ENCODE measurements around the gene DGCR8.

- TF ChIP-seq, protein P1, sequence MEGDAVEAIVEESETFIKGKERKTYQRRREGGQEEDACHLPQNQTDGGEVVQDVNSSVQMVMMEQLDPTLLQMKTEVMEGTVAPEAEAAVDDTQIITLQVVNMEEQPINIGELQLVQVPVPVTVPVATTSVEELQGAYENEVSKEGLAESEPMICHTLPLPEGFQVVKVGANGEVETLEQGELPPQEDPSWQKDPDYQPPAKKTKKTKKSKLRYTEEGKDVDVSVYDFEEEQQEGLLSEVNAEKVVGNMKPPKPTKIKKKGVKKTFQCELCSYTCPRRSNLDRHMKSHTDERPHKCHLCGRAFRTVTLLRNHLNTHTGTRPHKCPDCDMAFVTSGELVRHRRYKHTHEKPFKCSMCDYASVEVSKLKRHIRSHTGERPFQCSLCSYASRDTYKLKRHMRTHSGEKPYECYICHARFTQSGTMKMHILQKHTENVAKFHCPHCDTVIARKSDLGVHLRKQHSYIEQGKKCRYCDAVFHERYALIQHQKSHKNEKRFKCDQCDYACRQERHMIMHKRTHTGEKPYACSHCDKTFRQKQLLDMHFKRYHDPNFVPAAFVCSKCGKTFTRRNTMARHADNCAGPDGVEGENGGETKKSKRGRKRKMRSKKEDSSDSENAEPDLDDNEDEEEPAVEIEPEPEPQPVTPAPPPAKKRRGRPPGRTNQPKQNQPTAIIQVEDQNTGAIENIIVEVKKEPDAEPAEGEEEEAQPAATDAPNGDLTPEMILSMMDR (IDR thresholded peaks at IDR 0.05), result no peak
- no peak for TF ChIP-seq POLR2A (IDR thresholded peaks at IDR 0.05)
Measured at GRCh38 chr22:20140521-20140964, 60.5 kb downstream of the DGCR8 start.

All from esophagus squamous epithelium (tissue), 4 donors.